AG10803 (cell line): ENCODE results near the gene BPTF.
"Not testable (repeated sequence)": the region's sequence is repeated elsewhere in the genome, so short reads cannot be mapped to it uniquely, and the experiment has no call there.

Experiments used
- DNase-seq: peaks from one replicate; pipeline ENCODE4 v3.0.0; 2010; ENCODE audit warnings: low read depth
- H3K4me3 ChIP-seq: 2 replicates; pipeline ENCODE4 v1.5.1; 2011; ENCODE audit warnings: mild to moderate bottlenecking, low read length, control low read depth
- CTCF ChIP-seq: conservative IDR thresholded peaks from 2 replicates; pipeline ENCODE4 v1.5.1; 2011; ENCODE audit warnings: mild to moderate bottlenecking, low read length, control low read depth, inconsistent platforms

BPTF gene

DNA sequence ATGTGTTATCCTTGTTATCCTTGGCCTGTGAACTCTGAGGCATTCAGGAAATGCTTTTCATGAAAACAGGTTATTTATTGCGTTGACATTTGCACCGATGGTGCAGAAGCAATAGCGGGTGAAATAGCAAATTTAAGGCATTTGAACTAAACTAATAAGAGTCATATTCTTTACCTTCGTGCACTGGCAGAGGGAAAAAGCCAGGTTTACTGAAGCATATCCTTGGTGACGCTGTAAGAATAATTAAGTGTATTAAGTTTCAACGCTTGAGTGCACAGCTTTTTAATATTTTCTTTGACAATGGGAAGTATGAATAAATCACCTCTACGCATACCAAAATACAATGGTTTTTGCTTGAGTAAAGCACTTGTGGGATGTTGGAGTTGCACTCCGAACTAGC lies 196.7 kb downstream of the BPTF start:
- no peak overlapping the region for H3K4me3 ChIP-seq
- TF ChIP-seq CTCF = no peak
- DNase-seq = no peak

- H3K4me3 ChIP-seq, DNase-seq: not testable (repeated sequence)
Observed at GRCh38 chr17:68022547-68022946, 197.2 kb downstream of the BPTF start.

DNA sequence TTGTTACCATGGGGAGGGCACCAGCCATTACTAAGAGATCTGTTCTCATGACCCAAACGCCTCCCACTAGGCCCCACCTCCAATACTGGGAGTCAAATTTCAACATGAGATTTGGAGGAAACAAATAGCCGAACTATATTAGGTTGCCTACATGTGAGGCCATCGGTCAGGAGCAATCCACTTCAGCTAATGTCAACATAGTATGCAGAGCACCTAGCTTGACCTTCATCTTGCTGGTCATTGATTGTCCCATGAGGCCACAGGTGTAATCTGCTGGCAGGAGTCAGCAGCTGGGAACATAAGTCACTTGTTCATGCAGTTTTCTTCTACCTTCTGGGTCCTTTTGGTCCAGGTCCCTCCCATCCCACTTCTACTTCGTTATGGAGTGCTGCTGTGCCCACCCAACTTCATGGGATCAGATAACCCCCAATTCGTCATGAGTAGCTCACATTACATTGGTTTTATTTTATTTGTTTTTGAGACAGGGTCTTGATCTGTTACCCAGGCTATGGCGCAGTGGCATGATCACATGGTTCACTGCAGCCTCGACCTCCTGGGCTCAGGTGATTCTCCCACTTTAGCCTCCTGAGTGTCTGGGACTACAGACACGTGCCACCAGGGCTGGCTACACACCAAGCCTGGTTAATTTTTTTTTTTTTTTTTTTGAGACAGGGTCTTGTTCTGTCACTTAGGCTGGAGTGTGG lies 204.4 kb downstream of the BPTF start:
- TF ChIP-seq CTCF = no peak
- no peak for DNase-seq
- no peak overlapping the region for H3K4me3 ChIP-seq
